ENCODE data around the gene POLQ.
"Not testable (repeated sequence)": the region's sequence is repeated elsewhere in the genome, so short reads cannot be mapped to it uniquely, and the experiment has no call there.

Gene POLQ

DNA sequence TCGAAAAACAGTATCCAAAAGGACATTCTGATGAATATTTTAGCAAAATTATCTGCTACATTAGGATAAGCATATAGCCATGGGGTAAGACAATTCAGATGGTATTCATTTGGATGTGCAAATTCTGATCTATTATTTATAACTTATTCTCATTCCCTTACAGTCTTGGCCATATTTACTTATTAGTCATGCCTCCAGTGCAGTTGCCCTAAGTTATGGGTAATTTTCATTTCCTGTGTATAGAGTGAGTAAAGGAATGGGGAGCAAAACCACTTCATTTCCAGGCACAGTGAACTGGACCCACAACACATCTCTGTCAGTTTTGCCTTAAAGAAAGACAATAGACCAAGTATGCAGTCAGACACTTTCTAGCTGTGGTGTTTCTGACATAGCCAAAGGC, 134.3 kb downstream of the POLQ start:
- DNase-seq: no peak

DNA sequence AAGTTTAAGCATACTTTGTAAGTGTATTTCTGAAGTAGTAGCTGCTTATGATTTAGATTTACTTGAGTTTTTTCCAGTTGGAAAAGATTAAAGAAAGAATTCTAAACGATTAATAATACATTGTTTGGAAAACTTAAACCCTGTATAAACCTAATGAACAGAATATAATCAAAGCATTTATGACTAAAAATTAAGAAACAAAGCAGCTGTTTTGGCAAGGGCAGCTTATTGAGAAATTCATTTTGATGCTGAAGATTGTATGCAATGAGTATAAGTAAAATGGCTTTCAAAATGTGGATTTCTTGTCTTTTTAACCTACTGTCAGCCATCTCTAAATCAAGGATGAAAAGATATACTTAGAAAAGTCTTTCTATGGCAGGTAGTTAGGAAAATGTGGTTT, 140.2 kb downstream of the POLQ start:
- no peak for DNase-seq

DNA sequence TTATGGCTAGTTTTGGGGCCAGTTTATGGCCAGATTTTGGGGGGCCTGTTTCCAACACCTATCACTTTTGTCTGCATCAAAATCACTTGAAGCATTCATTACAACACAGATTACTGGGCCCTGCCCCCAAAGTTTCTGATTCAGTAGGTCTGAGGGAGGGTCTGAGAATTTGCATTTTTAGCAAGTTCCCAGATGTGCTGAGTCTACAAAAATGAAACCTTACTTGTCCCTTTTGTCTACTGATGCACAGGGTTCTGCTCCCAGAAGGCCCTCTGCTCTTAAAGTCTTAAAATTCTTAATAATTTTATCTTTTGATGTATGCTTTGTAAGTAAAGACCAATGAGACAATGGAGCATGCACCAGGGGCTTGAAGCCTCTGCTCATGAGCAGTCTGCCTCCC, 146.0 kb downstream of the POLQ start:
- DNase-seq: no peak

DNA sequence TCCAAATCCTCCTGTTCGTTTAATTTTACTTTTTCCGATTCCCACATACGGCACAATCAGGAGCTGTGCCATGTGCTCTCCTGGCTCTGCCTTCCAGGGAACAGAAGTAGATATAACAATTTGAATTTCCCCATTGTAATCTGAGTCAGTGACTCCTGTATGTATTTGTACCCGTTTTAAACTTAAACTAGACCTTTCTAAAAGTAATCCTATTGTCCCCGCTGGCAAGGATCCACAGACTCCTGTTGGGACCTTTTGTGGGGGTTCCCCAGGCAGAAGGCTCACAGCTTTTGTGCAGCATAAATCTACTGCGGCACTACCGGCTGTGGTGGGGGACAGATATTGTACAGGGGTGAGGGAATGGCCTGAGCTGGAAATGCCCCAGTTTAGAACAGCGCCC, 147.7 kb downstream of the POLQ start:
- DNase-seq: not testable (repeated sequence)

DNA sequence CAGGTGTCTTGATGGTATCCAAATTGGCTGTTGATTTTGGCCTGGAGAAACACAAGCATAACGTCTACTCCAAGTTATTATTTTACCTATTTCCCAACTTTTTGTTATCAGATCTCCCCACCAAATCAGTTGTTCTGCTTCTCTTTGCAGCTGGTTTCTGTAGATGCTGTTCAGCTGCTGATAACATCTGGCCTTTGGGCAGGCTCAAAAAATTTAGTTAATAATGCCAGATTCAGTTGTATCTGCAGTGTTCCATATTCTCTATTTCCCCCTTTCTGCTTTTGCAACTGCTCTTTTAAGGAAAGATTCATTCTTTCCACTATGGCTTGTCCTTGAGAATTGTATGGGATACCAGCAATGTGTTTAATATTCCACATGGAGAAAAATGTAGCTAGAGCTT, 149.8 kb downstream of the POLQ start:
- DNase-seq: not testable (repeated sequence)

DNA sequence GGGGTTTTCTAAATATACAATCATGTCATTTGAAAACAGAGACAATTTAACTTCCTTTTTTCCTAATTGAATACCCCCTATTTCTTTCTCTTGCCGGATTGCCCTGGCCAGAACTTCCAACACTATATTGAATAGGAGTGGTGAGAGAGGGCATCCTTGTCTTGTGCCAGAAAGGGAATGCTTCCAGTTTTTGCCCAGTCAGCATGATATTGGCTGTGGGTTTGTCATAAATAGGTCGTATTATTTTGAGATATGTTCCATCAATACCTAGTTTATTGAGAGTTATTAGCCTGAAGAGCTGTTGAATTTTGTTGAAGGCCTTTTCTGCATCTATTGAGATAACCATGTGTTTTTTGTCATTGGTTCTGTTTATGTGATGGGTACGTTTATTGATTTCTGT, 157.5 kb downstream of the POLQ start:
- not testable (repeated sequence) for DNase-seq

Data from activated CD4-positive, alpha-beta T cell treated with anti-CD3 and anti-CD28 coated beads, Interleukin-2, amount 50 U/mL, for 48 hours (primary cell).